ENCODE data around the gene EDIL3.
"Not testable (repeated sequence)": the region's sequence is repeated elsewhere in the genome, so short reads cannot be mapped to it uniquely, and the experiment has no call there.

The EDIL3 gene

GRCh38 chr5:84301535-84301934 lies 83.1 kb downstream of the EDIL3 start:
- no peak overlapping the region for H3K4me3 ChIP-seq (ENCODE audit: low read depth, low read length)
- H3K79me2 ChIP-seq (ENCODE audit: control insufficient read depth, insufficient read depth, low read length, unreplicated experiment): no peaks in the 10 kb centered on the region
- no peaks in the 10 kb centered on the region for H3K36me3 ChIP-seq (ENCODE audit: insufficient read depth, low read length)
- H3K27me3 ChIP-seq (ENCODE audit: insufficient read depth, low read length): no peaks in the 10 kb centered on the region
- H3K27ac ChIP-seq (ENCODE audit: low read depth, low read length): peak overlapping the region; percentile 34
- peak overlapping the region; percentile 49 for H2AFZ ChIP-seq (ENCODE audit: low read length, unreplicated experiment)
- peaks cover 24% of the 10 kb centered on the region for H3K4me1 ChIP-seq (ENCODE audit: control insufficient read depth, insufficient read depth, low read length, unreplicated experiment)

GRCh38 chr5:84299959-84300358 lies 84.7 kb downstream of the EDIL3 start:
- Histone ChIP-seq H2AFZ (ENCODE audit: low read length, unreplicated experiment) (no peak overlapping the region), H3K79me2 (ENCODE audit: control insufficient read depth, insufficient read depth, low read length, unreplicated experiment) (no peaks in the 10 kb centered on the region), H3K27me3 (ENCODE audit: insufficient read depth, low read length) (no peaks in the 10 kb centered on the region), H3K4me3 (ENCODE audit: low read depth, low read length) (no peak overlapping the region), H3K4me1 (ENCODE audit: control insufficient read depth, insufficient read depth, low read length, unreplicated experiment) (peaks cover 29% of the 10 kb centered on the region), H3K36me3 (ENCODE audit: insufficient read depth, low read length) (no peaks in the 10 kb centered on the region), H3K27ac (ENCODE audit: low read depth, low read length) (no peak overlapping the region)

- no peak overlapping the region for H2AFZ ChIP-seq (ENCODE audit: low read length, unreplicated experiment)
- peaks cover 18% of the 10 kb centered on the region for H3K4me1 ChIP-seq (ENCODE audit: control insufficient read depth, insufficient read depth, low read length, unreplicated experiment)
- no peak overlapping the region for H3K4me3 ChIP-seq (ENCODE audit: low read depth, low read length)
- no peaks in the 10 kb centered on the region for H3K79me2 ChIP-seq (ENCODE audit: control insufficient read depth, insufficient read depth, low read length, unreplicated experiment)
- no peaks in the 10 kb centered on the region for H3K36me3 ChIP-seq (ENCODE audit: insufficient read depth, low read length)
- no peak overlapping the region for H3K27ac ChIP-seq (ENCODE audit: low read depth, low read length)
- no peaks in the 10 kb centered on the region for H3K27me3 ChIP-seq (ENCODE audit: insufficient read depth, low read length)
Observed at GRCh38 chr5:84298628-84299027, 86.1 kb downstream of the EDIL3 start.

GRCh38 chr5:84297641-84298040 lies 87.0 kb downstream of the EDIL3 start:
- H2AFZ ChIP-seq (ENCODE audit: low read length, unreplicated experiment); H3K4me3 ChIP-seq (ENCODE audit: low read depth, low read length); H3K27me3 ChIP-seq (ENCODE audit: insufficient read depth, low read length); H3K27ac ChIP-seq (ENCODE audit: low read depth, low read length); H3K36me3 ChIP-seq (ENCODE audit: insufficient read depth, low read length); H3K79me2 ChIP-seq (ENCODE audit: control insufficient read depth, insufficient read depth, low read length, unreplicated experiment): not testable (repeated sequence)
- peaks cover 12% of the 10 kb centered on the region for H3K4me1 ChIP-seq (ENCODE audit: control insufficient read depth, insufficient read depth, low read length, unreplicated experiment)

GRCh38 chr5:84292788-84293653 lies 91.7 kb downstream of the EDIL3 start:
- no peaks in the 10 kb centered on the region for H3K27me3 ChIP-seq (ENCODE audit: insufficient read depth, low read length)
- no peak overlapping the region for H3K4me3 ChIP-seq (ENCODE audit: low read depth, low read length)
- H3K79me2 ChIP-seq (ENCODE audit: control insufficient read depth, insufficient read depth, low read length, unreplicated experiment): no peaks in the 10 kb centered on the region
- H3K4me1 ChIP-seq (ENCODE audit: control insufficient read depth, insufficient read depth, low read length, unreplicated experiment): peaks cover 31% of the 10 kb centered on the region
- H3K36me3 ChIP-seq (ENCODE audit: insufficient read depth, low read length): no peaks in the 10 kb centered on the region
- H2AFZ ChIP-seq (ENCODE audit: low read length, unreplicated experiment): no peak overlapping the region
- no peak overlapping the region for H3K27ac ChIP-seq (ENCODE audit: low read depth, low read length)

- H3K4me1 ChIP-seq (ENCODE audit: control insufficient read depth, insufficient read depth, low read length, unreplicated experiment): peaks cover 38% of the 10 kb centered on the region
- H3K27ac ChIP-seq (ENCODE audit: low read depth, low read length): no peak overlapping the region
- no peaks in the 10 kb centered on the region for H3K27me3 ChIP-seq (ENCODE audit: insufficient read depth, low read length)
- H3K79me2 ChIP-seq (ENCODE audit: control insufficient read depth, insufficient read depth, low read length, unreplicated experiment): no peaks in the 10 kb centered on the region
- no peak overlapping the region for H3K4me3 ChIP-seq (ENCODE audit: low read depth, low read length)
- H3K36me3 ChIP-seq (ENCODE audit: insufficient read depth, low read length): no peaks in the 10 kb centered on the region
- no peak overlapping the region for H2AFZ ChIP-seq (ENCODE audit: low read length, unreplicated experiment)
Observed at GRCh38 chr5:84292000-84292642, 92.6 kb downstream of the EDIL3 start.

GRCh38 chr5:84290673-84291072 lies 94.0 kb downstream of the EDIL3 start:
- Histone ChIP-seq H3K27me3 (ENCODE audit: insufficient read depth, low read length) (no peaks in the 10 kb centered on the region), H2AFZ (ENCODE audit: low read length, unreplicated experiment) (peak overlapping the region; percentile 70), H3K79me2 (ENCODE audit: control insufficient read depth, insufficient read depth, low read length, unreplicated experiment) (no peaks in the 10 kb centered on the region), H3K27ac (ENCODE audit: low read depth, low read length) (no peak overlapping the region), H3K4me1 (ENCODE audit: control insufficient read depth, insufficient read depth, low read length, unreplicated experiment) (peaks cover 34% of the 10 kb centered on the region), H3K4me3 (ENCODE audit: low read depth, low read length) (no peak overlapping the region), H3K36me3 (ENCODE audit: insufficient read depth, low read length) (no peaks in the 10 kb centered on the region)

GRCh38 chr5:84290161-84290560 lies 94.5 kb downstream of the EDIL3 start:
- no peaks in the 10 kb centered on the region for H3K36me3 ChIP-seq (ENCODE audit: insufficient read depth, low read length)
- H3K27ac ChIP-seq (ENCODE audit: low read depth, low read length): no peak overlapping the region
- H2AFZ ChIP-seq (ENCODE audit: low read length, unreplicated experiment): peak overlapping the region; percentile 70
- H3K79me2 ChIP-seq (ENCODE audit: control insufficient read depth, insufficient read depth, low read length, unreplicated experiment): no peaks in the 10 kb centered on the region
- H3K4me3 ChIP-seq (ENCODE audit: low read depth, low read length): no peak overlapping the region
- peaks cover 32% of the 10 kb centered on the region for H3K4me1 ChIP-seq (ENCODE audit: control insufficient read depth, insufficient read depth, low read length, unreplicated experiment)
- H3K27me3 ChIP-seq (ENCODE audit: insufficient read depth, low read length): no peaks in the 10 kb centered on the region

- Histone ChIP-seq H3K27me3 (ENCODE audit: insufficient read depth, low read length) (no peaks in the 10 kb centered on the region), H3K79me2 (ENCODE audit: control insufficient read depth, insufficient read depth, low read length, unreplicated experiment) (no peaks in the 10 kb centered on the region), H3K4me1 (ENCODE audit: control insufficient read depth, insufficient read depth, low read length, unreplicated experiment) (peaks cover 32% of the 10 kb centered on the region), H3K4me3 (ENCODE audit: low read depth, low read length) (peak overlapping the region; percentile 19; the same call in 1 of the 2 replicates), H2AFZ (ENCODE audit: low read length, unreplicated experiment) (peak overlapping the region; percentile 55), H3K36me3 (ENCODE audit: insufficient read depth, low read length) (no peaks in the 10 kb centered on the region), H3K27ac (ENCODE audit: low read depth, low read length) (peak overlapping the region; percentile 75)
Observed at GRCh38 chr5:84287951-84288350, 96.7 kb downstream of the EDIL3 start.

GRCh38 chr5:84286662-84287061 lies 98.0 kb downstream of the EDIL3 start:
- no peak overlapping the region for H3K4me3 ChIP-seq (ENCODE audit: low read depth, low read length)
- no peaks in the 10 kb centered on the region for H3K36me3 ChIP-seq (ENCODE audit: insufficient read depth, low read length)
- H3K79me2 ChIP-seq (ENCODE audit: control insufficient read depth, insufficient read depth, low read length, unreplicated experiment): no peaks in the 10 kb centered on the region
- H3K27ac ChIP-seq (ENCODE audit: low read depth, low read length): no peak overlapping the region
- no peak overlapping the region for H2AFZ ChIP-seq (ENCODE audit: low read length, unreplicated experiment)
- H3K27me3 ChIP-seq (ENCODE audit: insufficient read depth, low read length): no peaks in the 10 kb centered on the region
- H3K4me1 ChIP-seq (ENCODE audit: control insufficient read depth, insufficient read depth, low read length, unreplicated experiment): peaks cover 32% of the 10 kb centered on the region
